Spleen (tissue), 11 donors: ENCODE measurements around the gene ELF2. TPM values are rescaled to one million over a fixed set of nuclear protein-coding genes. Genes with fewer than 3 reads are reported as not detected.

Experiments
- DNase-seq: peaks from one replicate; pipeline ENCODE4 v3.0.0-alpha.2; 2020
- H3K27ac ChIP-seq, 8 donors: fragments of 200-600 bp; sonication (generic) in 7 of 8; 1 replicate in 4 of 8; 2 replicates in 4 of 8; pipeline versions ENCODE4 v1.5.0 to v1.8.0; 2016 to 2021; ENCODE audit warnings: inconsistent platforms in 4 of 8, mild to moderate bottlenecking in 4 of 8, moderate library complexity in 1 of 8
- H3K27me3 ChIP-seq, 7 donors: fragments of 200-600 bp; sonication (generic) in 6 of 7; replicated peaks in 1 of 7; 1 replicate in 4 of 7; 2 replicates in 3 of 7; pipeline versions ENCODE4 v1.5.0 to v1.8.0; 2016 to 2021; ENCODE audit warnings: inconsistent platforms in 3 of 7, mild to moderate bottlenecking in 1 of 7
- H3K36me3 ChIP-seq, 6 donors: fragments of 200-600 bp; sonication (generic) in 5 of 6; 1 replicate in 4 of 6; 2 replicates in 2 of 6; pipeline versions ENCODE4 v1.5.0 to v1.8.0; 2016 to 2021; ENCODE audit warnings: inconsistent platforms in 2 of 6
- H3K4me1 ChIP-seq, 6 donors: fragments of 200-600 bp; sonication (generic) in 5 of 6; 1 replicate in 3 of 6; 2 replicates in 3 of 6; pipeline versions ENCODE4 v1.5.0 to v1.8.0; 2016 to 2021; ENCODE audit warnings: inconsistent platforms in 3 of 6
- H3K4me3 ChIP-seq, 8 donors: fragments of 200-600 bp; sonication (generic) in 7 of 8; 1 replicate in 4 of 8; 2 replicates in 4 of 8; pipeline versions ENCODE4 v1.5.0 to v1.8.0; 2016 to 2021; ENCODE audit warnings: inconsistent platforms in 4 of 8, mild to moderate bottlenecking in 4 of 8, moderate library complexity in 2 of 8
- H3K9me3 ChIP-seq, 8 donors: fragments of 200-600 bp; sonication (generic) in 7 of 8; 1 replicate in 4 of 8; 2 replicates in 4 of 8; pipeline versions ENCODE4 v1.5.0 to v1.8.0; 2016 to 2021; ENCODE audit warnings: inconsistent platforms in 4 of 8
- CTCF ChIP-seq, 11 experiments: fragments of 200-600 bp in 7 of 11; fragments of 450-650 bp in 4 of 11; sonication (generic) in 4 of 11; IDR thresholded peaks in 8 of 11; conservative IDR thresholded peaks in 3 of 11; 1 replicate in 7 of 11; 2 replicates in 4 of 11; pipeline versions ENCODE4 v1.4.0 to v1.8.0; 2016 to 2021; ENCODE audit warnings: antibody characterized with exemption in 11 of 11, inconsistent platforms in 4 of 11, mild to moderate bottlenecking in 1 of 11
- POLR2A ChIP-seq, 3 donors: fragments of 450-650 bp; IDR thresholded peaks; one replicate each; pipeline ENCODE4 v1.5.1; 2017; ENCODE audit warnings: antibody characterized with exemption in 3 of 3, mild to moderate bottlenecking in 1 of 3
- POLR2AphosphoS5 ChIP-seq, 3 donors: sonication (generic); formaldehyde crosslinking; IDR thresholded peaks; one replicate each; pipeline ENCODE4 v1.5.1; 2017; ENCODE audit warnings: antibody characterized with exemption in 3 of 3
- WGBS, 5 donors: extraction: QIAGEN DNeasy Blood & Tissue Kit in 3 of 5; methylation state at CpG; one replicate each; pipeline versions ENCODE4 v1.1.5 to v1.1.7; 2013 to 2018; 5-methylcytosine and 5-hydroxymethylcytosine counted together
- intact Hi-C: fragments of 100-400 bp; cut with DNase I; formaldehyde crosslinking; loops from one replicate; pipeline ENCODE4 v1.15.0; 2023; ENCODE audit warnings: low total_unique reads
- polyA plus RNA-seq, 3 donors: library from polyadenylated mRNA; stranded (reverse); fragments of 200-250 nt; gene quantifications; one replicate each; pipeline ENCODE4 v1.2.1, GENCODE V29; 2013
- total RNA-seq, 7 donors: library from RNA; depleted of rRNA in 3 of 7; stranded (reverse); fragments of >200 nt in 3 of 7; fragmentation: NEBNext Ultra II Directional in 4 of 7; extraction: Animal tissue kit (Norgen Biotek cat#: 25700) in 4 of 7; gene quantifications; one replicate each; pipeline versions ENCODE4 v1.1.0 to v1.2.1, GENCODE V29; 2016 to 2021
- donor health status: healthy with polysubstance abuse.
- donor health status: DM: no; HTN: no; CAD: no; lungs with moderate emphysema.
- donor health status: DM: no; HTN: no; CAD: no.
- donor health status: Bipolar disorder and iron deficiency.
- donor health status: healthy.
- donor health status: DM: no; HTN: no; CAD: no.
- donor health status: DM: yes; HTN: yes; CAD: no.

Gene ELF2
- total and polyA plus RNA-seq, 10 donors: 13.0 to 85.8 (median 62.2) TPM

DNA sequence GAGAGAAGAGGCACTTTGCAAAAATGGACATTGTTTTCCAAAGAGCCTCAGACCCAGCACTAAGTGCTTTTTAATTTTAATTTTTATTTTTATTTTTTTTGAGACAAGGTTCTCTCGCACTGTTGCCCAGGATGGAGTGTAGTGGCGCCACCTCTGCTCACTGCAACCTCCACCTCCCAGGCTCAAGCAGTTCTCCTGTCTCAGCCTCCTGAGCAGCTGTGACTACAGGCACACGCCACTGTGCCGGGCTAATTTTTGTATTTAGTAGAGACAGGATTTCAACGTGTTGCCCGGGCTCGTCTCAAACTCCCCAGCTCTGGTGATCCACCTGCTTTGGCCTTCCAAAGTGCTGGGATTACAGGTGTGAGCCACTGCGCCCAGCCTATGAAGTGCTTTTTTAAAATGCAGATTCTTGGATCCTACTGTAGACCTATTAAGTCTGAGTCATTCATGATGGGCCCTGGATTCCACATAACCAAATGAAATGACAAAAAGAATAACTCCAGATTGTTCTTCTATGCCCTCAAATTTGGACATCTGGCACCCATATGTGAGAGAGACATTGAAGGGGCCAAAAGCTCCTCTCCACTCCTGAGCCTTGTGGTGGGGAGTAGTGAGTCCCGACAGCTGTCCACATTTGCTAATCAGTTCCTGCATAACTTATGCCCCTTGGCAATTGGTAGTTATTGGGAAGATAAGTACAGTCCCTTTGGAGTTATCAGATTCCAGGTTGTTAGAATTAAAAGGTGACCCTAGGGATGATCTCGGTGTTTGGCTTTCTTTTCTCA is 157.9 kb downstream of the ELF2 start:
- H3K27ac ChIP-seq: peak overlapping the region in 1 of 8 donors; percentile 11
- H3K9me3 ChIP-seq: no peaks in the 10 kb centered on the region
- no peak overlapping the region for H3K4me3 ChIP-seq
- TF ChIP-seq CTCF (IDR thresholded peaks at IDR 0.05 in 8 of 11, conservative IDR thresholded peaks at IDR 0.05 in 3 of 11) (no peak), POLR2A (IDR thresholded peaks at IDR 0.05) (no peak), POLR2AphosphoS5 (IDR thresholded peaks at IDR 0.05) (no peak)
- 75 to 92% (median 84%) methylated on average over 10 of the region's 10 CpGs for WGBS, 5 donors
- H3K4me1 ChIP-seq: peaks cover 9 to 64% (median 44%) of the 10 kb centered on the region in 6 donors
- no peak for DNase-seq
- peaks cover 0 to 7% (median 0%) of the 10 kb centered on the region in 6 donors for H3K36me3 ChIP-seq
- H3K27me3 ChIP-seq: no peaks in the 10 kb centered on the region
- intact Hi-C loops: no loop called here

GRCh38 chr4:139018501-139018900 is 158.5 kb downstream of the ELF2 start:
- peak overlapping the region in 1 of 8 donors; percentile 11 for H3K27ac ChIP-seq
- no peak overlapping the region for H3K4me3 ChIP-seq
- TF ChIP-seq POLR2A (IDR thresholded peaks at IDR 0.05) (no peak), CTCF (IDR thresholded peaks at IDR 0.05 in 8 of 11, conservative IDR thresholded peaks at IDR 0.05 in 3 of 11) (no peak), POLR2AphosphoS5 (IDR thresholded peaks at IDR 0.05) (no peak)
- peaks cover 9 to 70% (median 47%) of the 10 kb centered on the region in 6 donors for H3K4me1 ChIP-seq
- H3K27me3 ChIP-seq: no peaks in the 10 kb centered on the region
- H3K36me3 ChIP-seq: peaks cover 0 to 7% (median 0%) of the 10 kb centered on the region in 6 donors
- DNase-seq: no peak
- intact Hi-C loops: no loop called here
- H3K9me3 ChIP-seq: no peaks in the 10 kb centered on the region

GRCh38 chr4:139017861-139018260 is 159.2 kb downstream of the ELF2 start:
- H3K27ac ChIP-seq: peak overlapping the region in 2 of 8 donors; percentile 2 to 11
- DNase-seq: no peak

More at GRCh38 chr4:139017861-139018260, 159.2 kb downstream of the ELF2 start:
- no peak for TF ChIP-seq POLR2A (IDR thresholded peaks at IDR 0.05)
- TF ChIP-seq POLR2AphosphoS5 (IDR thresholded peaks at IDR 0.05): no peak
- no peak for TF ChIP-seq CTCF (IDR thresholded peaks at IDR 0.05 in 8 of 11, conservative IDR thresholded peaks at IDR 0.05 in 3 of 11)
- WGBS, 5 donors: 36 to 66% (median 49%) methylated on average over 3 of the region's 3 CpGs
- H3K36me3 ChIP-seq: peaks cover 0 to 7% (median 0%) of the 10 kb centered on the region in 6 donors
- H3K4me3 ChIP-seq: no peak overlapping the region
- H3K4me1 ChIP-seq: peaks cover 9 to 70% (median 47%) of the 10 kb centered on the region in 6 donors
- intact Hi-C loops: no loop called here
- H3K27me3 ChIP-seq: no peaks in the 10 kb centered on the region
- H3K9me3 ChIP-seq: no peaks in the 10 kb centered on the region
